ENCODE measurements around the gene CHPF2. TPM values are rescaled to one million over a fixed set of nuclear protein-coding genes. Genes with fewer than 3 reads are reported as not detected.

Gene CHPF2
- total and polyA plus RNA-seq, 2 of the 13 experiments (the other 11 are each of a cell fraction or from before 2014, with no cell fraction given), result 15.4 to 21.5 TPM

GRCh38 chr7:151226875-151227782 lies 5.2 kb upstream of the CHPF2 start, which contains the start of gene ABCF2 (continued):
- TF ChIP-seq CREBL2 (CRISPR knock-in tag; IDR thresholded peaks at IDR 0.05; ENCODE audit: borderline replicate concordance), result peak; percentile 57; the same call in 1 of the 2 replicates
- TF ChIP-seq FOXO4 (CRISPR knock-in tag; conservative IDR thresholded peaks at IDR 0.05), result no peak
- TF ChIP-seq NCOA2 (CRISPR knock-in tag; IDR thresholded peaks at IDR 0.05), result 0 out of 2 replicates have a peak, but pooled peaks have one; percentile 13
- TF ChIP-seq KMT2A (CRISPR knock-in tag; IDR thresholded peaks at IDR 0.05), result 0 out of 2 replicates have a peak, but pooled peaks have one; percentile 40
- TF ChIP-seq ATF6 (CRISPR knock-in tag; conservative IDR thresholded peaks at IDR 0.05), result no peak
- peak; percentile 50; the same call in 1 of the 2 replicates for TF ChIP-seq SOX5 (CRISPR knock-in tag; IDR thresholded peaks at IDR 0.05; ENCODE audit: borderline replicate concordance)
- TF ChIP-seq ARID3A (IDR thresholded peaks at IDR 0.05; ENCODE audit: low read depth, low read length), result 0 out of 2 replicates have a peak, but pooled peaks have one; percentile 22
- TF ChIP-seq TCF7L2 (IDR thresholded peaks at IDR 0.05; ENCODE audit: low read depth, low read length), result no peak
- TF ChIP-seq LCORL (IDR thresholded peaks at IDR 0.05), result no peak
- peak; percentile 76 for TF ChIP-seq LCORL (CRISPR knock-in tag; IDR thresholded peaks at IDR 0.05)
- TF ChIP-seq GPBP1L1 (CRISPR knock-in tag; IDR thresholded peaks at IDR 0.05), result no peak
- 0 out of 2 replicates have a peak, but pooled peaks have one; percentile 57 for TF ChIP-seq RFXAP (CRISPR knock-in tag; IDR thresholded peaks at IDR 0.05; ENCODE audit: borderline replicate concordance)
- TF ChIP-seq GTF3A (CRISPR knock-in tag; conservative IDR thresholded peaks at IDR 0.05), result 0 out of 2 replicates have a peak, but pooled peaks have one; percentile 30
- no peak for TF ChIP-seq DNMT1 (CRISPR knock-in tag; IDR thresholded peaks at IDR 0.05)

Measured in HepG2 (cell line).